Subcutaneous adipose tissue (tissue), 4 donors: ENCODE measurements around the gene APLP1. TPM values are rescaled to one million over a fixed set of nuclear protein-coding genes. Genes with fewer than 3 reads are reported as not detected.

Source experiments
- total RNA-seq, 4 donors: library from RNA; depleted of rRNA; stranded (reverse); fragments of >200 nt; gene quantifications; one replicate each; pipeline ENCODE4 v1.1.0, GENCODE V29; 2016
- TF ChIP-seq, protein P1 (sequence below): fragments of 450-650 bp; IDR thresholded peaks from one replicate; pipeline ENCODE4 v1.5.1; 2016; ENCODE audit warnings: low read depth, mild to moderate bottlenecking, control low read depth, antibody characterized with exemption, moderate library complexity

Gene APLP1
- total RNA-seq, 4 donors from 2014 or later = 1.2 to 1.3 TPM; not detected in 2

DNA sequence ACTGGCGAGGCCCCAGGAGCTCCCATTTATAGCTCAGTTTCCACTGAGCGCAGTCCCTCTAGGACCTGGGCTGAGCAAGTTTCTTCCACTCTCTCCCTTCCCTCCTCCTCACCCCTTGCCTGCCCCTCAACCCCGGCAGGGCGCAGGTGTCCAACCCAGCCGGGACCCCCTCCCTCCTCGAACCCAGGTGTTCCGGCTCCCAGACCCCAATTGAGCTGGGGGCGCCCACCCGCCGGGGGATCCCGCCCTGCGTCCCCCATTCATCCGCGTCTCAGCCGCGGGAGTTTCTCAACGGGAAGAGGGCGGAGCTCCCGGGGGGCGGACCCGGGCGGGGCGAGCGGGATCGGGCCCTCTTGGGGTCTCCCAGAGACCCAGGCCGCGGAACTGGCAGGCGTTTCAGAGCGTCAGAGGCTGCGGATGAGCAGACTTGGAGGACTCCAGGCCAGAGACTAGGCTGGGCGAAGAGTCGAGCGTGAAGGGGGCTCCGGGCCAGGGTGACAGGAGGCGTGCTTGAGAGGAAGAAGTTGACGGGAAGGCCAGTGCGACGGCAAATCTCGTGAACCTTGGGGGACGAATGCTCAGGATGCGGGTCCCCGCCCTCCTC is 11.7 kb upstream of the APLP1 start, which contains the start of gene KIRREL2:
TSS of gene KIRREL2 (plus strand) at position 366 of the 604 bp plus-strand sequence. CDS start at position 575, 209 bp downstream.
- TF ChIP-seq, protein P1, sequence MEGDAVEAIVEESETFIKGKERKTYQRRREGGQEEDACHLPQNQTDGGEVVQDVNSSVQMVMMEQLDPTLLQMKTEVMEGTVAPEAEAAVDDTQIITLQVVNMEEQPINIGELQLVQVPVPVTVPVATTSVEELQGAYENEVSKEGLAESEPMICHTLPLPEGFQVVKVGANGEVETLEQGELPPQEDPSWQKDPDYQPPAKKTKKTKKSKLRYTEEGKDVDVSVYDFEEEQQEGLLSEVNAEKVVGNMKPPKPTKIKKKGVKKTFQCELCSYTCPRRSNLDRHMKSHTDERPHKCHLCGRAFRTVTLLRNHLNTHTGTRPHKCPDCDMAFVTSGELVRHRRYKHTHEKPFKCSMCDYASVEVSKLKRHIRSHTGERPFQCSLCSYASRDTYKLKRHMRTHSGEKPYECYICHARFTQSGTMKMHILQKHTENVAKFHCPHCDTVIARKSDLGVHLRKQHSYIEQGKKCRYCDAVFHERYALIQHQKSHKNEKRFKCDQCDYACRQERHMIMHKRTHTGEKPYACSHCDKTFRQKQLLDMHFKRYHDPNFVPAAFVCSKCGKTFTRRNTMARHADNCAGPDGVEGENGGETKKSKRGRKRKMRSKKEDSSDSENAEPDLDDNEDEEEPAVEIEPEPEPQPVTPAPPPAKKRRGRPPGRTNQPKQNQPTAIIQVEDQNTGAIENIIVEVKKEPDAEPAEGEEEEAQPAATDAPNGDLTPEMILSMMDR = no peak

- TF ChIP-seq, protein P1 = no peak
Observed at GRCh38 chr19:35858311-35858710, 10.1 kb upstream of the APLP1 start.

- TF ChIP-seq, protein P1 = no peak
Observed at GRCh38 chr19:35859414-35859813, 9.0 kb upstream of the APLP1 start.

DNA sequence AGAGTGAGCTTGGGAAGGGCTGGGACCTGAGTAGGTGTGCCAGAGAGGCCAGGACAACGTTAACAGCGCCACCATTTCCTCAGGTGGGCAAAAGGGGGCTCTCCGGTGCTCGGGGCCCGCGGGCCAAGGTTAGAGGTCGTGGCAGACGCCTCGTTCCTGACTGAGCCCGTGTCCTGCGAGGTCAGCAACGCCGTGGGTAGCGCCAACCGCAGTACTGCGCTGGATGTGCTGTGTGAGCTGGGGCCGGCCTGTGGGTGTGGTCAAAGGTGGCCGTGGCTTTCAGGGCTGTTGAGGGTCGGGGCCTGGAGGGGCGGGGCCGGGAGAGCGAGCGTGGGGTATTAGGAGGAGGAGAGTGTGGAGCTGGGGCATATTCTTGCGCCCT is 7.9 kb upstream of the APLP1 start:
- TF ChIP-seq, protein P1 = no peak

DNA sequence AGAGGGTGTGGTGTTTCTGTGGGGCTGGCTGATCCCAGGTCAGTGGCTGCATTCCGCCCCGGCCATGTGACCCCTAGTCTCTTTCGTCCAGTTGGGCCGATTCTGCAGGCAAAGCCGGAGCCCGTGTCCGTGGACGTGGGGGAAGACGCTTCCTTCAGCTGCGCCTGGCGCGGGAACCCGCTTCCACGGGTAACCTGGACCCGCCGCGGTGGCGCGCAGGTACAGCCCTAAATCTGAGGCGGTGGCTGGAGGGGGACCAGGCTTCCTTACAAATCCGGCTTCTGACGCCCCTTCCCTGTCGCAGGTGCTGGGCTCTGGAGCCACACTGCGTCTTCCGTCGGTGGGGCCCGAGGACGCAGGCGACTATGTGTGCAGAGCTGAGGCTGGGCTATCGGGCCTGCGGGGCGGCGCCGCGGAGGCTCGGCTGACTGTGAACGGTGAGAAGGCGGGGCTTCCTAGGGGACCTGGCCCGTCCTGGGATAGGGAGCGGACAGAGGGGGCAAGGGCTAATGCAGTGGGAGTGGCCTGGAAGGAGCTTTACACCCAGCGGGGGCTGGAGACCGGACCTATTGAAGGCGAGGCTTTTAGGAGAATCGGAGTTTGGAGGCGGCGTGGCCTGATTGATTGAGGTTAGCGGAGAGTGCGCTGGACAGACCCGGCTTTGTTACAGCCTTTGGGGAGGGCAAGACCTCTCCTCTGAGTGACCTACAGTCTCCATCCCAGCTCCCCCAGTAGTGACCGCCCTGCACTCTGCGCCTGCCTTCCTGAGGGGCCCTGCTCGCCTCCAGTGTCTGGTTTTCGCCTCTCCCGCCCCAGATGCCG is 7.3 kb upstream of the APLP1 start:
- TF ChIP-seq, protein P1 = no peak

GRCh38 chr19:35861640-35862160 is 6.7 kb upstream of the APLP1 start:
- TF ChIP-seq, protein P1 = no peak

GRCh38 chr19:35862528-35862927 is 5.8 kb upstream of the APLP1 start:
- TF ChIP-seq, protein P1 = no peak
